ENCODE measurements around the gene CDH4.

The CDH4 gene

GRCh38 chr20:61483336-61484067 lies 231.4 kb downstream of the CDH4 start:
- no peak for TF ChIP-seq CEBPB (IDR thresholded peaks at IDR 0.05)
- no peak for TF ChIP-seq EP300 (IDR thresholded peaks at IDR 0.05; ENCODE audit: borderline replicate concordance)
- TF ChIP-seq TAF1 (IDR thresholded peaks at IDR 0.05; ENCODE audit: low read depth), result no peak
- TF ChIP-seq USF1 (IDR thresholded peaks at IDR 0.05), result no peak
- TF ChIP-seq MAX (IDR thresholded peaks at IDR 0.05), result no peak
- TF ChIP-seq ZBTB7A (IDR thresholded peaks at IDR 0.05; ENCODE audit: low read depth), result no peak
- TF ChIP-seq REST (IDR thresholded peaks at IDR 0.05; ENCODE audit: low read depth), result no peak
- no peak for TF ChIP-seq YY1 (IDR thresholded peaks at IDR 0.05; ENCODE audit: low read depth)
- TF ChIP-seq TCF12 (IDR thresholded peaks at IDR 0.05; ENCODE audit: low read depth), result no peak
- TF ChIP-seq TEAD4 (IDR thresholded peaks at IDR 0.05), result no peak
- TF ChIP-seq EGR1 (IDR thresholded peaks at IDR 0.05), result no peak
- no peak for TF ChIP-seq CREB1 (IDR thresholded peaks at IDR 0.05; ENCODE audit: low read depth)
- TF ChIP-seq RAD21 (IDR thresholded peaks at IDR 0.05; ENCODE audit: low read depth), result no peak
- TF ChIP-seq FOXM1 (IDR thresholded peaks at IDR 0.05; ENCODE audit: borderline replicate concordance, low read depth), result no peak
- TF ChIP-seq NFIC (IDR thresholded peaks at IDR 0.05), result no peak

- TF ChIP-seq RAD21 (IDR thresholded peaks at IDR 0.05; ENCODE audit: low read depth), result no peak
- no peak for TF ChIP-seq CREB1 (IDR thresholded peaks at IDR 0.05; ENCODE audit: low read depth)
Measured at GRCh38 chr20:61486198-61486597, 234.1 kb downstream of the CDH4 start.

GRCh38 chr20:61487346-61487996 lies 235.4 kb downstream of the CDH4 start:
- TF ChIP-seq YY1 (IDR thresholded peaks at IDR 0.05; ENCODE audit: low read depth) (no peak), ZBTB7A (IDR thresholded peaks at IDR 0.05; ENCODE audit: low read depth) (no peak), CEBPB (IDR thresholded peaks at IDR 0.05) (no peak), REST (IDR thresholded peaks at IDR 0.05; ENCODE audit: low read depth) (no peak), EGR1 (IDR thresholded peaks at IDR 0.05) (no peak), FOXM1 (IDR thresholded peaks at IDR 0.05; ENCODE audit: borderline replicate concordance, low read depth) (no peak), USF1 (IDR thresholded peaks at IDR 0.05) (no peak), CREB1 (IDR thresholded peaks at IDR 0.05; ENCODE audit: low read depth) (no peak), MAX (IDR thresholded peaks at IDR 0.05) (no peak), TAF1 (IDR thresholded peaks at IDR 0.05; ENCODE audit: low read depth) (no peak)

GRCh38 chr20:61487997-61488371 lies 235.9 kb downstream of the CDH4 start:
- TF ChIP-seq TAF1 (IDR thresholded peaks at IDR 0.05; ENCODE audit: low read depth) (no peak), FOXM1 (IDR thresholded peaks at IDR 0.05; ENCODE audit: borderline replicate concordance, low read depth) (no peak), NFIC (IDR thresholded peaks at IDR 0.05) (no peak), USF1 (IDR thresholded peaks at IDR 0.05) (no peak), EGR1 (IDR thresholded peaks at IDR 0.05) (no peak), YY1 (IDR thresholded peaks at IDR 0.05; ENCODE audit: low read depth) (no peak), MAX (IDR thresholded peaks at IDR 0.05) (no peak), EP300 (IDR thresholded peaks at IDR 0.05; ENCODE audit: borderline replicate concordance) (no peak), TEAD4 (IDR thresholded peaks at IDR 0.05) (no peak), REST (IDR thresholded peaks at IDR 0.05; ENCODE audit: low read depth) (no peak), CREB1 (IDR thresholded peaks at IDR 0.05; ENCODE audit: low read depth) (no peak), ZBTB7A (IDR thresholded peaks at IDR 0.05; ENCODE audit: low read depth) (no peak), CEBPB (IDR thresholded peaks at IDR 0.05) (no peak), TCF12 (IDR thresholded peaks at IDR 0.05; ENCODE audit: low read depth) (no peak)

All from Ishikawa (cell line).